Panc1 (cell line): ENCODE results near the gene CYP8B1. TPM values are rescaled to one million over a fixed set of nuclear protein-coding genes. Genes with fewer than 3 reads are reported as not detected.

Source experiments
- ATAC-seq: fragments of 200-7000 bp; cut with Tn5 transposase; 2 replicates; pipeline ENCODE4 v1.9.1; 2020; ENCODE audit warnings: mild to moderate bottlenecking, moderate library complexity
- BruUV-seq: library from RNA; stranded (reverse); fragments of 400-500 nt; replicated peaks from 2 replicates; lab custom pipeline; 2021; lab: Mats Ljungman, UMichigan
- CTCF ChIA-PET: fragments of 300-600 bp; sonication (Branson Sonifier 250); formaldehyde crosslinking; loops from one replicate; lab custom pipeline; 2022; ENCODE audit warnings: antibody characterized with exemption; lab: Charles Lee
- POLR2A ChIA-PET: fragments of 300-600 bp; sonication (Branson Sonifier 250); formaldehyde crosslinking; loops from one replicate; lab custom pipeline; 2022; ENCODE audit warnings: antibody characterized with exemption; lab: Charles Lee
- DNase-seq: peaks from one replicate; pipeline ENCODE4 v3.0.0-alpha.2; 2010; ENCODE audit warnings: low read depth, low spot score
- H3K27ac ChIP-seq: 2 replicates; pipeline ENCODE4 v1.5.1; 2011; ENCODE audit warnings: mild to moderate bottlenecking, low read length, inconsistent platforms
- H3K27me3 ChIP-seq: fragments of 200-500 bp; sonication (Bioruptor generic); 2 replicates; pipeline ENCODE4 v1.6.0; 2014; ENCODE audit warnings: low read length, inconsistent platforms; ENCODE audit not compliant: control insufficient read depth, insufficient read depth
- H3K36me3 ChIP-seq: fragments of 200-500 bp; sonication (Bioruptor generic); 2 replicates; pipeline ENCODE4 v1.5.1; 2014; ENCODE audit warnings: inconsistent platforms, mild to moderate bottlenecking, low read length, moderate library complexity; ENCODE audit not compliant: control insufficient read depth, insufficient read depth
- H3K4me1 ChIP-seq: 2 replicates; pipeline ENCODE4 v1.5.1; 2011; ENCODE audit warnings: inconsistent platforms, mild to moderate bottlenecking, low read length, moderate library complexity; ENCODE audit not compliant: control insufficient read depth, insufficient read depth
- H3K4me3 ChIP-seq, 2 experiments: 2 replicates each; pipeline ENCODE4 v1.5.1; 2011 to 2012; ENCODE audit warnings: low read depth in 2 of 2, low read length in 2 of 2, mild to moderate bottlenecking in 2 of 2, inconsistent platforms in 1 of 2, moderate library complexity in 1 of 2
- H3K9me3 ChIP-seq: fragments of 200-500 bp; sonication (Bioruptor generic); 2 replicates; pipeline ENCODE4 v1.5.1; 2014; ENCODE audit warnings: low read depth, mild to moderate bottlenecking, inconsistent platforms, low read length, moderate library complexity; ENCODE audit not compliant: control insufficient read depth, insufficient read depth
- CTCF ChIP-seq: fragments of 450-650 bp; IDR thresholded peaks from 2 replicates; pipeline ENCODE4 v1.5.1; 2017; ENCODE audit warnings: mild to moderate bottlenecking
- POLR2AphosphoS5 ChIP-seq: IDR thresholded peaks from 2 replicates; pipeline ENCODE4 v1.6.1; 2012; ENCODE audit warnings: mild to moderate bottlenecking, low read depth, low read length, moderate library complexity
- REST ChIP-seq, 2 experiments: IDR thresholded peaks; 2 replicates each; pipeline ENCODE4 v1.6.1; 2011 to 2012; ENCODE audit warnings: low read depth in 2 of 2, control low read depth in 1 of 2, low read length in 1 of 2, mild to moderate bottlenecking in 1 of 2, moderate library complexity in 1 of 2; ENCODE audit not compliant: insufficient read depth in 1 of 2
- SIN3A ChIP-seq: IDR thresholded peaks from 2 replicates; pipeline ENCODE4 v1.6.1; 2012; ENCODE audit warnings: low read depth, mild to moderate bottlenecking, low read length, moderate library complexity, borderline replicate concordance; ENCODE audit not compliant: insufficient read depth
- TCF7L2 ChIP-seq: IDR thresholded peaks from 2 replicates; pipeline ENCODE4 v1.6.1; 2011; ENCODE audit warnings: mild to moderate bottlenecking, low read depth, low read length, inconsistent platforms
- in situ Hi-C: cut with HindIII; loops from 2 replicates; pipeline ENCODE4 v1.10.0; 2016; ENCODE audit warnings: low sequenced_read_pairs, low pct_unique_long_range_greater_than_20kb
- intact Hi-C: fragments of 100-400 bp; cut with micrococcal nuclease; formaldehyde crosslinking; loops from one replicate; pipeline ENCODE4 v1.10.0; 2022; ENCODE audit not compliant: unreplicated experiment
- total RNA-seq: library from RNA; stranded (reverse); gene quantifications from one replicate; pipeline ENCODE4 v1.2.1, GENCODE V29; 2021; ENCODE audit not compliant: unreplicated experiment

Gene CYP8B1
- total RNA-seq, 1 experiment from 2014 or later, result 0.08 TPM

GRCh38 chr3:42891042-42891441, 15.4 kb upstream of the CYP8B1 start:
- Histone ChIP-seq H3K27me3 (no peaks in the 10 kb centered on the region), H3K4me3 (no peak overlapping the region), H3K4me1 (no peaks in the 10 kb centered on the region), H3K27ac (no peak overlapping the region), H3K36me3 (no peaks in the 10 kb centered on the region), H3K9me3 (no peaks in the 10 kb centered on the region)
- in situ Hi-C loops, result no loop called here
- no TSS peak for BruUV-seq
- ATAC-seq (no peak), DNase-seq (no peak)
- no peak for TF ChIP-seq SIN3A
- no peak for TF ChIP-seq CTCF
- intact Hi-C loops, result no loop called here
- CTCF ChIA-PET, result no interaction called here
- POLR2A ChIA-PET, result no interaction called here

- no peak for DNase-seq
- ChIA-PET CTCF (no interaction called here), POLR2A (interaction anchor here (0.6 kb wide), 1 partner anchor 234 kb away, joined by 3 read pairs; no protein-coding TSS in a partner anchor)
- no peak overlapping the region for H3K27ac ChIP-seq
- no peak overlapping the region for H3K4me3 ChIP-seq
- intact Hi-C loops (no loop called here), in situ Hi-C loops (no loop called here)
- H3K4me1 ChIP-seq, result no peaks in the 10 kb centered on the region
- H3K27me3 ChIP-seq, result no peaks in the 10 kb centered on the region
- H3K36me3 ChIP-seq, result no peaks in the 10 kb centered on the region
- ATAC-seq, result no peak
- no peaks in the 10 kb centered on the region for H3K9me3 ChIP-seq
- BruUV-seq, result no TSS peak
- TF ChIP-seq REST (IDR thresholded peaks at IDR 0.05; ENCODE audit: insufficient read depth in 1 of 2, low read depth in 2 of 2, low read length in 1 of 2) (no peak), SIN3A (no peak), TCF7L2 (no peak), CTCF (no peak), POLR2AphosphoS5 (no peak)
Observed at GRCh38 chr3:42887084-42887483, 11.4 kb upstream of the CYP8B1 start.
